ENCODE measurements around the gene MYO1D. TPM values are rescaled to one million over a fixed set of nuclear protein-coding genes. Genes with fewer than 3 reads are reported as not detected.
A peak's percentile ranks its signal among the peaks of the same experiment; 100 is the strongest.

MYO1D gene
- total RNA-seq, 8 experiments from 2014 or later: 1.6 to 9.8 (median 5.6) TPM

GRCh38 chr17:32692179-32692578 is 184.7 kb downstream of the MYO1D start:
- Histone ChIP-seq H3K27ac (no peak overlapping the region), H3K4me3 (no peak overlapping the region), H3K4me1 (replicated peaks in 1 of 2) (peaks cover 4 to 20% of the 10 kb centered on the region in 2 donors)
- WGBS, 10 experiments: 20 to 95% (median 75%) methylated on average over 1 to 2 of the region's 2 CpGs; no CpG with 5 or more reads in 2 of the 10 experiments
- ATAC-seq (replicated peaks in 6 of 8): no peak
- in situ Hi-C loops (cut with MboI; ENCODE audit: low pct_unique_long_range_greater_than_20kb in 2 of 9, low sequenced_read_pairs in 9 of 9, unreplicated experiment in 9 of 9): no loop called here

- Histone ChIP-seq H3K4me1 (replicated peaks in 1 of 2) (peaks cover 4 to 21% of the 10 kb centered on the region in 2 donors), H3K27ac (no peak overlapping the region), H3K4me3 (no peak overlapping the region)
- ATAC-seq (replicated peaks in 6 of 8): no peak
- 48 to 100% (median 92%) methylated on average over 1 to 7 of the region's 7 CpGs for WGBS, 10 experiments
- in situ Hi-C loops (cut with MboI; ENCODE audit: low pct_unique_long_range_greater_than_20kb in 2 of 9, low sequenced_read_pairs in 9 of 9, unreplicated experiment in 9 of 9): no loop called here
These were observed 187.6 kb downstream of the MYO1D start for GRCh38 chr17:32689348-32689747.

- peaks cover 4 to 21% of the 10 kb centered on the region in 2 donors for H3K4me1 ChIP-seq (replicated peaks in 1 of 2)
- 37 to 83% (median 54%) methylated on average over 2 to 4 of the region's 4 CpGs; no CpG with 5 or more reads in 2 of the 10 experiments for WGBS, 10 experiments
- H3K4me3 ChIP-seq: no peak overlapping the region
- no peak overlapping the region for H3K27ac ChIP-seq
- in situ Hi-C loops (cut with MboI; ENCODE audit: low pct_unique_long_range_greater_than_20kb in 2 of 9, low sequenced_read_pairs in 9 of 9, unreplicated experiment in 9 of 9): no loop called here
- ATAC-seq (replicated peaks in 6 of 8): peak in 3 of 8 experiments; percentile 26 to 46 (median 40)
These were observed 188.7 kb downstream of the MYO1D start for GRCh38 chr17:32688221-32688620.

GRCh38 chr17:32684087-32684958 is 192.6 kb downstream of the MYO1D start:
- Histone ChIP-seq H3K4me1 (replicated peaks in 1 of 2) (peaks cover 4 to 18% of the 10 kb centered on the region in 2 donors), H3K27ac (peak overlapping the region in 1 of 2 donors; percentile 33), H3K4me3 (peak overlapping the region in 4 of 5 donors; percentile 7 to 25 (median 22))
- in situ Hi-C loops (cut with MboI; ENCODE audit: low pct_unique_long_range_greater_than_20kb in 2 of 9, low sequenced_read_pairs in 9 of 9, unreplicated experiment in 9 of 9): no loop called here
- WGBS, 10 experiments: 64 to 100% (median 81%) methylated on average over 1 to 7 of the region's 16 CpGs; no CpG with 5 or more reads in 2 of the 10 experiments
- ATAC-seq (replicated peaks in 6 of 8): no peak

GRCh38 chr17:32673964-32674363 is 203.0 kb downstream of the MYO1D start:
- in situ Hi-C loops (cut with MboI; ENCODE audit: low pct_unique_long_range_greater_than_20kb in 2 of 9, low sequenced_read_pairs in 9 of 9, unreplicated experiment in 9 of 9): loop anchor here in 2 of 9 experiments (10.0 to 25.0 kb wide), 2 partner anchors 81 to 88 kb away; no protein-coding TSS in a partner anchor
- Histone ChIP-seq H3K4me3 (no peak overlapping the region), H3K4me1 (replicated peaks in 1 of 2) (no peaks in the 10 kb centered on the region), H3K27ac (no peak overlapping the region)
- ATAC-seq (replicated peaks in 6 of 8): no peak
- 40 to 87% (median 70%) methylated on average over 1 to 3 of the region's 3 CpGs; no CpG with 5 or more reads in 3 of the 10 experiments for WGBS, 10 experiments

GRCh38 chr17:32672711-32673110 is 204.2 kb downstream of the MYO1D start:
- Histone ChIP-seq H3K4me3 (no peak overlapping the region), H3K27ac (no peak overlapping the region), H3K4me1 (replicated peaks in 1 of 2) (no peaks in the 10 kb centered on the region)
- 0 to 90% (median 75%) methylated on average over 1 of the region's 1 CpG; no CpG with 5 or more reads in 3 of the 10 experiments for WGBS, 10 experiments
- in situ Hi-C loops (cut with MboI; ENCODE audit: low pct_unique_long_range_greater_than_20kb in 2 of 9, low sequenced_read_pairs in 9 of 9, unreplicated experiment in 9 of 9): loop anchor here in 2 of 9 experiments (10.0 to 25.0 kb wide), 2 partner anchors 82 to 90 kb away; no protein-coding TSS in a partner anchor
- no peak for ATAC-seq (replicated peaks in 6 of 8)

GRCh38 chr17:32671896-32672295 is 205.0 kb downstream of the MYO1D start:
- ATAC-seq (replicated peaks in 6 of 8): peak in 3 of 8 experiments; percentile 29 to 44 (median 40)
- Histone ChIP-seq H3K4me3 (no peak overlapping the region), H3K27ac (no peak overlapping the region), H3K4me1 (replicated peaks in 1 of 2) (no peaks in the 10 kb centered on the region)
- WGBS, 10 experiments: 0 to 100% (median 85%) methylated on average over 1 of the region's 1 CpG; no CpG with 5 or more reads in 1 of the 10 experiments
- in situ Hi-C loops (cut with MboI; ENCODE audit: low pct_unique_long_range_greater_than_20kb in 2 of 9, low sequenced_read_pairs in 9 of 9, unreplicated experiment in 9 of 9): loop anchor here in 2 of 9 experiments (10.0 to 25.0 kb wide), 2 partner anchors 83 to 90 kb away; no protein-coding TSS in a partner anchor

GRCh38 chr17:32664936-32665583 is 211.9 kb downstream of the MYO1D start:
- no peak overlapping the region for H3K4me3 ChIP-seq
- in situ Hi-C loops (cut with MboI; ENCODE audit: low pct_unique_long_range_greater_than_20kb in 2 of 9, low sequenced_read_pairs in 9 of 9, unreplicated experiment in 9 of 9): loop anchor here in 1 of 9 experiments (25.0 kb wide), 1 partner anchor 97 kb away; no protein-coding TSS in a partner anchor
- WGBS, 10 experiments: 57 to 100% (median 89%) methylated on average over 1 to 6 of the region's 9 CpGs
- H3K27ac ChIP-seq: no peak overlapping the region
- H3K4me1 ChIP-seq (replicated peaks in 1 of 2): no peaks in the 10 kb centered on the region
- no peak for ATAC-seq (replicated peaks in 6 of 8)

- no peak for ATAC-seq (replicated peaks in 6 of 8)
- in situ Hi-C loops (cut with MboI; ENCODE audit: low pct_unique_long_range_greater_than_20kb in 2 of 9, low sequenced_read_pairs in 9 of 9, unreplicated experiment in 9 of 9): loop anchor here in 1 of 9 experiments (25.0 kb wide), 1 partner anchor 102 kb away; no protein-coding TSS in a partner anchor
- no peaks in the 10 kb centered on the region for H3K4me1 ChIP-seq (replicated peaks in 1 of 2)
- no peak overlapping the region for H3K4me3 ChIP-seq
- H3K27ac ChIP-seq: no peak overlapping the region
- WGBS, 10 experiments: 44 to 100% (median 94%) methylated on average over 2 to 5 of the region's 5 CpGs; no CpG with 5 or more reads in 1 of the 10 experiments
These were observed 216.4 kb downstream of the MYO1D start for GRCh38 chr17:32660496-32660985.

GRCh38 chr17:32659419-32659842 is 217.5 kb downstream of the MYO1D start:
- Histone ChIP-seq H3K4me3 (no peak overlapping the region), H3K4me1 (replicated peaks in 1 of 2) (no peaks in the 10 kb centered on the region), H3K27ac (no peak overlapping the region)
- in situ Hi-C loops (cut with MboI; ENCODE audit: low pct_unique_long_range_greater_than_20kb in 2 of 9, low sequenced_read_pairs in 9 of 9, unreplicated experiment in 9 of 9): loop anchor here in 1 of 9 experiments (25.0 kb wide), 1 partner anchor 103 kb away; no protein-coding TSS in a partner anchor
- ATAC-seq (replicated peaks in 6 of 8): peak; percentile 51 to 99 (median 74)
- 0 to 47% (median 6%) methylated on average over 1 to 5 of the region's 5 CpGs; no CpG with 5 or more reads in 3 of the 10 experiments for WGBS, 10 experiments

GRCh38 chr17:32658470-32659418 is 218.2 kb downstream of the MYO1D start:
- in situ Hi-C loops (cut with MboI; ENCODE audit: low pct_unique_long_range_greater_than_20kb in 2 of 9, low sequenced_read_pairs in 9 of 9, unreplicated experiment in 9 of 9): loop anchor here in 1 of 9 experiments (25.0 kb wide), 1 partner anchor 104 kb away; no protein-coding TSS in a partner anchor
- ATAC-seq (replicated peaks in 6 of 8): no peak
- no peak overlapping the region for H3K4me3 ChIP-seq
- H3K4me1 ChIP-seq (replicated peaks in 1 of 2): no peaks in the 10 kb centered on the region
- no peak overlapping the region for H3K27ac ChIP-seq
- WGBS, 10 experiments: 41 to 91% (median 74%) methylated on average over 2 to 19 of the region's 23 CpGs
